Stimulated activated naive CD8-positive, alpha-beta T cell treated with anti-CD3 and anti-CD28 coated beads, Interleukin-15, Interleukin-2, amounts not matched to agents 100 U/mL and 50 U/mL, for 24 hours (primary cell): ENCODE data around the gene IRF1.
"Not testable (repeated sequence)": the region's sequence is repeated elsewhere in the genome, so short reads cannot be mapped to it uniquely, and the experiment has no call there.

ENCODE experiments used
- ATAC-seq: fragments of 150-1000 bp; cut with Tn5 transposase; one replicate; pipeline ENCODE4 v1.10.0; 2021
- DNase-seq: peaks from one replicate; pipeline ENCODE4 v3.0.0; 2021

IRF1 gene

GRCh38 chr5:132438267-132438645 is 52.3 kb downstream of the IRF1 start:
- not testable (repeated sequence) for ATAC-seq, DNase-seq

GRCh38 chr5:132437604-132438266 is 52.8 kb downstream of the IRF1 start:
- peak; percentile 69 for DNase-seq
- ATAC-seq, result peak; percentile 86

- no peak for DNase-seq
- ATAC-seq, result no peak
These were observed 53.6 kb downstream of the IRF1 start for GRCh38 chr5:132436936-132437335.

GRCh38 chr5:132435886-132436285 is 54.7 kb downstream of the IRF1 start:
- no peak for ATAC-seq

GRCh38 chr5:132435447-132435846 is 55.1 kb downstream of the IRF1 start:
- ATAC-seq, result no peak
- DNase-seq, result no peak

More at GRCh38 chr5:132435886-132436285, 54.7 kb downstream of the IRF1 start:
- DNase-seq, result no peak

- no peak for DNase-seq
- no peak for ATAC-seq
These were observed 55.9 kb downstream of the IRF1 start for GRCh38 chr5:132434416-132435286.

- ATAC-seq (no peak), DNase-seq (no peak)
These were observed 57.4 kb downstream of the IRF1 start for GRCh38 chr5:132433141-132433540.

GRCh38 chr5:132431632-132432031 is 58.9 kb downstream of the IRF1 start:
- DNase-seq (no peak), ATAC-seq (peak; percentile 34)
